ENCODE results near the gene OR2J2. TPM values are rescaled to one million over a fixed set of nuclear protein-coding genes. Genes with fewer than 3 reads are reported as not detected.
"Not testable (repeated sequence)": the region's sequence is repeated elsewhere in the genome, so short reads cannot be mapped to it uniquely, and the experiment has no call there.

OR2J2 gene
- not detected for polyA plus RNA-seq (2013, experiment 1 of 2; ENCODE audit: insufficient read length)
- not detected for polyA plus RNA-seq (2013, experiment 2 of 2; ENCODE audit: insufficient read length)

- not testable (repeated sequence) for DNase-seq
These were observed at the start of gene OR2J2 for GRCh38 chr6:29170607-29171006. OR2J2 (plus strand) TSS chr6:29170907; CDS start chr6:29173636, 2,729 bp downstream.

- DNase-seq, result no peak
These were observed 41.2 kb upstream of the OR2J2 start for GRCh38 chr6:29129326-29130012.

- no peak for DNase-seq
These were observed 40.1 kb upstream of the OR2J2 start for GRCh38 chr6:29130644-29131043.

- DNase-seq, result no peak
These were observed 39.0 kb upstream of the OR2J2 start for GRCh38 chr6:29131691-29132090.

- DNase-seq, result no peak
These were observed 33.0 kb upstream of the OR2J2 start for GRCh38 chr6:29137724-29138123.

- DNase-seq, result no peak
These were observed 29.1 kb upstream of the OR2J2 start for GRCh38 chr6:29141606-29142005.

GRCh38 chr6:29142309-29142708 is 28.4 kb upstream of the OR2J2 start:
- no peak for DNase-seq

- no peak for DNase-seq
These were observed 24.5 kb upstream of the OR2J2 start for GRCh38 chr6:29146179-29146578.

GRCh38 chr6:29147074-29147473 is 23.6 kb upstream of the OR2J2 start:
- DNase-seq, result no peak

- not testable (repeated sequence) for DNase-seq
These were observed 21.3 kb upstream of the OR2J2 start for GRCh38 chr6:29149444-29149843.

GRCh38 chr6:29153083-29153482 is 17.6 kb upstream of the OR2J2 start:
- DNase-seq, result no peak

- not testable (repeated sequence) for DNase-seq
These were observed 15.5 kb upstream of the OR2J2 start for GRCh38 chr6:29155182-29155581.

- not testable (repeated sequence) for DNase-seq
These were observed 10.8 kb upstream of the OR2J2 start for GRCh38 chr6:29159922-29160321.

- DNase-seq, result not testable (repeated sequence)
These were observed 5.1 kb upstream of the OR2J2 start for GRCh38 chr6:29165571-29165970.

GRCh38 chr6:29171736-29172135 is 1.0 kb downstream of the OR2J2 start:
- DNase-seq, result no peak

- no peak for DNase-seq
These were observed 12.9 kb downstream of the OR2J2 start for GRCh38 chr6:29183594-29183993.

GRCh38 chr6:29188659-29189058 is 18.0 kb downstream of the OR2J2 start:
- not testable (repeated sequence) for DNase-seq

- DNase-seq, result no peak
These were observed 30.3 kb downstream of the OR2J2 start for GRCh38 chr6:29200767-29201662.

- no peak for DNase-seq
These were observed 31.3 kb downstream of the OR2J2 start for GRCh38 chr6:29201966-29202365.

GRCh38 chr6:29211488-29211887 is 40.8 kb downstream of the OR2J2 start:
- DNase-seq, result no peak

- DNase-seq, result no peak
These were observed 45.8 kb downstream of the OR2J2 start for GRCh38 chr6:29216528-29216927.

GRCh38 chr6:29217242-29217641 is 46.5 kb downstream of the OR2J2 start:
- not testable (repeated sequence) for DNase-seq

GRCh38 chr6:29218056-29218455 is 47.3 kb downstream of the OR2J2 start:
- DNase-seq, result not testable (repeated sequence)

All from fibroblast of skin of abdomen (primary cell).